PC-9 (cell line): ENCODE measurements around the gene RGS9.

Experiments used
- EZH2 ChIP-seq: fragments of 200-600 bp; sonication (generic); IDR thresholded peaks from 2 replicates; pipeline ENCODE4 v1.8.0; 2017; ENCODE audit warnings: antibody characterized with exemption, low read depth
- TF ChIP-seq, protein P1 (sequence below): fragments of 200-600 bp; sonication (generic); conservative IDR thresholded peaks from 2 replicates; pipeline ENCODE4 v1.6.1; 2017; ENCODE audit warnings: mixed run types, antibody characterized with exemption, mild to moderate bottlenecking, moderate library complexity

DNA sequence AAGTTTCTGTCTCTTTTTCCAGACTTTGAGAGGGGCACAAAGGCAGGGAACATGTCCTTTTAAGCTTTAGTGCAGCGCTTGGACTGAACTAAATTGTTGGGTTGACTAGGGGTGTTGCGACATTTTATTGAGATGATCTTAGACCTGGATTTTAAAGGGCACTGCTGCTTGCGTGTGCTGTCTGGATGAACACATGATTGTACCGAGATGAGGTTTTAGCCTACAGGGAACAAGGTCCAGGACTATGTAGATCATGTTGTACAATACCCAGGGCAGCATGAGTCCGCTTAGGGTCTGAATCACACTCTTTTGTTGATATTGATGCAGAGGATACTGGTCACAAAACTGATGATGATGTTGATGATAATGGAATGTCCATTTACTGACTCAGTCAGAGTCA, 5.2 kb upstream of the RGS9 start:
- TF ChIP-seq, protein P1, sequence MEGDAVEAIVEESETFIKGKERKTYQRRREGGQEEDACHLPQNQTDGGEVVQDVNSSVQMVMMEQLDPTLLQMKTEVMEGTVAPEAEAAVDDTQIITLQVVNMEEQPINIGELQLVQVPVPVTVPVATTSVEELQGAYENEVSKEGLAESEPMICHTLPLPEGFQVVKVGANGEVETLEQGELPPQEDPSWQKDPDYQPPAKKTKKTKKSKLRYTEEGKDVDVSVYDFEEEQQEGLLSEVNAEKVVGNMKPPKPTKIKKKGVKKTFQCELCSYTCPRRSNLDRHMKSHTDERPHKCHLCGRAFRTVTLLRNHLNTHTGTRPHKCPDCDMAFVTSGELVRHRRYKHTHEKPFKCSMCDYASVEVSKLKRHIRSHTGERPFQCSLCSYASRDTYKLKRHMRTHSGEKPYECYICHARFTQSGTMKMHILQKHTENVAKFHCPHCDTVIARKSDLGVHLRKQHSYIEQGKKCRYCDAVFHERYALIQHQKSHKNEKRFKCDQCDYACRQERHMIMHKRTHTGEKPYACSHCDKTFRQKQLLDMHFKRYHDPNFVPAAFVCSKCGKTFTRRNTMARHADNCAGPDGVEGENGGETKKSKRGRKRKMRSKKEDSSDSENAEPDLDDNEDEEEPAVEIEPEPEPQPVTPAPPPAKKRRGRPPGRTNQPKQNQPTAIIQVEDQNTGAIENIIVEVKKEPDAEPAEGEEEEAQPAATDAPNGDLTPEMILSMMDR: no peak
- no peak for TF ChIP-seq EZH2
